ENCODE measurements around the gene WFDC10A.
"Not testable (repeated sequence)": the region's sequence is repeated elsewhere in the genome, so short reads cannot be mapped to it uniquely, and the experiment has no call there.

DNA sequence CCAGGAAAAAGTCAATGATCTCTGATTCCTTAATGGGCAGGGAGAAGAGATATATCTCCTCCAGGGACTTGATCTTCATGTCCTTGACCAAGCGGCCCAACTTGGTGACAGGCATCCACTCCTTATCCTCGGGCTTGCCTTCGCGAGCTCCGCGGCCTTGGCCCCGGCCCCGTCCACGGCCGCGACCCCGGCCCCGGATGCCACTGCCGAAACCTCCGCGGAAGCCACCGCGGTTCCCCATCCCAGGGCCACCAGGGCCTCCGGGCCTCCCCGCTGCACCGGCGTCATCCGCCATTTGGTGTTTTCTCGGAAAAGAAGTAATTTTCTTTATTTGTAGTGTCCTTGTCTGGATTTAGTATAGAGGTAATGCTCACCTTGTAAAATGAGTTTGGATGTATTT, 11.5 kb downstream of the WFDC10A start:
- TF ChIP-seq, protein P1, sequence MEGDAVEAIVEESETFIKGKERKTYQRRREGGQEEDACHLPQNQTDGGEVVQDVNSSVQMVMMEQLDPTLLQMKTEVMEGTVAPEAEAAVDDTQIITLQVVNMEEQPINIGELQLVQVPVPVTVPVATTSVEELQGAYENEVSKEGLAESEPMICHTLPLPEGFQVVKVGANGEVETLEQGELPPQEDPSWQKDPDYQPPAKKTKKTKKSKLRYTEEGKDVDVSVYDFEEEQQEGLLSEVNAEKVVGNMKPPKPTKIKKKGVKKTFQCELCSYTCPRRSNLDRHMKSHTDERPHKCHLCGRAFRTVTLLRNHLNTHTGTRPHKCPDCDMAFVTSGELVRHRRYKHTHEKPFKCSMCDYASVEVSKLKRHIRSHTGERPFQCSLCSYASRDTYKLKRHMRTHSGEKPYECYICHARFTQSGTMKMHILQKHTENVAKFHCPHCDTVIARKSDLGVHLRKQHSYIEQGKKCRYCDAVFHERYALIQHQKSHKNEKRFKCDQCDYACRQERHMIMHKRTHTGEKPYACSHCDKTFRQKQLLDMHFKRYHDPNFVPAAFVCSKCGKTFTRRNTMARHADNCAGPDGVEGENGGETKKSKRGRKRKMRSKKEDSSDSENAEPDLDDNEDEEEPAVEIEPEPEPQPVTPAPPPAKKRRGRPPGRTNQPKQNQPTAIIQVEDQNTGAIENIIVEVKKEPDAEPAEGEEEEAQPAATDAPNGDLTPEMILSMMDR (IDR thresholded peaks at IDR 0.05), result not testable (repeated sequence)
- not testable (repeated sequence) for TF ChIP-seq POLR2A (IDR thresholded peaks at IDR 0.05)

All from body of pancreas (tissue), 4 donors.